Activated naive CD4-positive, alpha-beta T cell treated with anti-CD3 and anti-CD28 coated beads, Interleukin-2, amount 50 U/mL, for 24 hours (primary cell): ENCODE results near the gene DNAJC8.

Source experiments
- H3K27ac Mint-ChIP-seq: one replicate; pipeline ENCODE4 v1.8.0; 2021; ENCODE audit warnings: mild to moderate bottlenecking, mixed read lengths
- H3K27me3 Mint-ChIP-seq: one replicate; pipeline ENCODE4 v1.8.0; 2021; ENCODE audit warnings: mixed read lengths
- H3K36me3 Mint-ChIP-seq: one replicate; pipeline ENCODE4 v1.8.0; 2021; ENCODE audit warnings: mixed read lengths
- H3K4me1 Mint-ChIP-seq: one replicate; pipeline ENCODE4 v1.8.0; 2021; ENCODE audit warnings: mixed read lengths
- H3K4me3 Mint-ChIP-seq: one replicate; pipeline ENCODE4 v1.8.0; 2021; ENCODE audit warnings: mild to moderate bottlenecking, mixed read lengths
- H3K9me3 Mint-ChIP-seq: one replicate; pipeline ENCODE4 v1.8.0; 2021; ENCODE audit warnings: mixed read lengths

The DNAJC8 gene

GRCh38 chr1:28241638-28242241, 8.9 kb upstream of the DNAJC8 start:
- Mint-ChIP-seq H3K4me1 (peaks cover 30% of the 10 kb centered on the region), H3K9me3 (no peaks in the 10 kb centered on the region), H3K4me3 (no peak overlapping the region), H3K27me3 (no peaks in the 10 kb centered on the region), H3K27ac (no peak overlapping the region), H3K36me3 (no peaks in the 10 kb centered on the region)

GRCh38 chr1:28240024-28240423, 7.2 kb upstream of the DNAJC8 start:
- Mint-ChIP-seq H3K4me3 (no peak overlapping the region), H3K4me1 (peaks cover 23% of the 10 kb centered on the region), H3K36me3 (no peaks in the 10 kb centered on the region), H3K9me3 (no peaks in the 10 kb centered on the region), H3K27ac (peak overlapping the region; percentile 17), H3K27me3 (no peaks in the 10 kb centered on the region)

- peaks cover 17% of the 10 kb centered on the region for H3K4me1 Mint-ChIP-seq
- H3K27ac Mint-ChIP-seq: peak overlapping the region; percentile 68
- H3K36me3 Mint-ChIP-seq: no peaks in the 10 kb centered on the region
- no peak overlapping the region for H3K4me3 Mint-ChIP-seq
- no peaks in the 10 kb centered on the region for H3K27me3 Mint-ChIP-seq
- H3K9me3 Mint-ChIP-seq: no peaks in the 10 kb centered on the region
Observed at GRCh38 chr1:28239004-28239403, 6.2 kb upstream of the DNAJC8 start.

- no peak overlapping the region for H3K4me3 Mint-ChIP-seq
- peaks cover 4% of the 10 kb centered on the region for H3K36me3 Mint-ChIP-seq
- no peaks in the 10 kb centered on the region for H3K9me3 Mint-ChIP-seq
- H3K27ac Mint-ChIP-seq: no peak overlapping the region
- H3K4me1 Mint-ChIP-seq: peaks cover 23% of the 10 kb centered on the region
- no peaks in the 10 kb centered on the region for H3K27me3 Mint-ChIP-seq
Observed at GRCh38 chr1:28236656-28237322, 4.0 kb upstream of the DNAJC8 start.

- Mint-ChIP-seq H3K36me3 (peaks cover 4% of the 10 kb centered on the region), H3K27me3 (no peaks in the 10 kb centered on the region), H3K9me3 (no peaks in the 10 kb centered on the region), H3K4me1 (peaks cover 25% of the 10 kb centered on the region), H3K27ac (no peak within 1 kb of the TSS), H3K4me3 (no peak within 1 kb of the TSS)
Observed at GRCh38 chr1:28235755-28236655, 3.2 kb upstream of the DNAJC8 start, which contains the start of gene ATP5IF1. ATP5IF1 (plus strand) TSS chr1:28236124; CDS start chr1:28236184, 60 bp downstream.

- H3K27ac Mint-ChIP-seq: no peak overlapping the region
- H3K9me3 Mint-ChIP-seq: no peaks in the 10 kb centered on the region
Observed at GRCh38 chr1:28233264-28233606, 406 bp upstream of the DNAJC8 start.

GRCh38 chr1:28229996-28230395, 2.8 kb downstream of the DNAJC8 start:
- Mint-ChIP-seq H3K4me3 (peak overlapping the region; percentile 37), H3K9me3 (no peaks in the 10 kb centered on the region), H3K27me3 (no peaks in the 10 kb centered on the region), H3K27ac (no peak overlapping the region), H3K36me3 (peaks cover 12% of the 10 kb centered on the region), H3K4me1 (peaks cover 38% of the 10 kb centered on the region)

More at GRCh38 chr1:28233264-28233606, 406 bp upstream of the DNAJC8 start:
- Mint-ChIP-seq H3K36me3 (peaks cover 7% of the 10 kb centered on the region), H3K4me3 (peak overlapping the region; percentile 57), H3K27me3 (no peaks in the 10 kb centered on the region), H3K4me1 (peaks cover 38% of the 10 kb centered on the region)

GRCh38 chr1:28229089-28229488, 3.7 kb downstream of the DNAJC8 start:
- H3K9me3 Mint-ChIP-seq: no peaks in the 10 kb centered on the region
- H3K4me1 Mint-ChIP-seq: peaks cover 35% of the 10 kb centered on the region
- H3K36me3 Mint-ChIP-seq: peaks cover 13% of the 10 kb centered on the region
- no peak overlapping the region for H3K27ac Mint-ChIP-seq
- H3K4me3 Mint-ChIP-seq: no peak overlapping the region
- H3K27me3 Mint-ChIP-seq: no peaks in the 10 kb centered on the region

- no peaks in the 10 kb centered on the region for H3K27me3 Mint-ChIP-seq
- H3K4me1 Mint-ChIP-seq: peaks cover 11% of the 10 kb centered on the region
- no peak overlapping the region for H3K27ac Mint-ChIP-seq
- no peak overlapping the region for H3K4me3 Mint-ChIP-seq
- H3K9me3 Mint-ChIP-seq: no peaks in the 10 kb centered on the region
- H3K36me3 Mint-ChIP-seq: peaks cover 3% of the 10 kb centered on the region
Observed at GRCh38 chr1:28213315-28213714, 19.5 kb downstream of the DNAJC8 start.

- Mint-ChIP-seq H3K4me1 (peaks cover 11% of the 10 kb centered on the region), H3K4me3 (no peak overlapping the region), H3K27me3 (no peaks in the 10 kb centered on the region), H3K9me3 (no peaks in the 10 kb centered on the region), H3K27ac (no peak overlapping the region), H3K36me3 (peaks cover 4% of the 10 kb centered on the region)
Observed at GRCh38 chr1:28209700-28210099, 23.1 kb downstream of the DNAJC8 start.

- Mint-ChIP-seq H3K9me3 (no peaks in the 10 kb centered on the region), H3K4me3 (no peak overlapping the region), H3K27me3 (no peaks in the 10 kb centered on the region), H3K27ac (no peak overlapping the region), H3K4me1 (peaks cover 11% of the 10 kb centered on the region), H3K36me3 (peaks cover 5% of the 10 kb centered on the region)
Observed at GRCh38 chr1:28208818-28209441, 23.9 kb downstream of the DNAJC8 start.

- no peak overlapping the region for H3K27ac Mint-ChIP-seq
- H3K36me3 Mint-ChIP-seq: peaks cover 20% of the 10 kb centered on the region
- H3K27me3 Mint-ChIP-seq: no peaks in the 10 kb centered on the region
- no peak overlapping the region for H3K4me3 Mint-ChIP-seq
- peaks cover 19% of the 10 kb centered on the region for H3K4me1 Mint-ChIP-seq
- no peaks in the 10 kb centered on the region for H3K9me3 Mint-ChIP-seq
Observed at GRCh38 chr1:28205243-28205642, 27.6 kb downstream of the DNAJC8 start.

GRCh38 chr1:28200234-28200873, 32.5 kb downstream of the DNAJC8 start:
- H3K27me3 Mint-ChIP-seq: no peaks in the 10 kb centered on the region
- peaks cover 42% of the 10 kb centered on the region for H3K36me3 Mint-ChIP-seq
- H3K4me3 Mint-ChIP-seq: peak overlapping the region; percentile 53
- H3K27ac Mint-ChIP-seq: peak overlapping the region; percentile 63
- peaks cover 5% of the 10 kb centered on the region for H3K9me3 Mint-ChIP-seq
- peaks cover 46% of the 10 kb centered on the region for H3K4me1 Mint-ChIP-seq

- peaks cover 41% of the 10 kb centered on the region for H3K36me3 Mint-ChIP-seq
- H3K4me3 Mint-ChIP-seq: peak overlapping the region; percentile 75
- H3K4me1 Mint-ChIP-seq: peaks cover 46% of the 10 kb centered on the region
- H3K27me3 Mint-ChIP-seq: no peaks in the 10 kb centered on the region
- H3K9me3 Mint-ChIP-seq: peaks cover 5% of the 10 kb centered on the region
- peak overlapping the region; percentile 96 for H3K27ac Mint-ChIP-seq
Observed at GRCh38 chr1:28199328-28200233, 33.2 kb downstream of the DNAJC8 start.
